HepG2 (cell line): ENCODE results near the gene PLCL2. TPM values are rescaled to one million over a fixed set of nuclear protein-coding genes. Genes with fewer than 3 reads are reported as not detected.

ENCODE experiments used
- ATAC-seq: fragments of 200-7000 bp; cut with Tn5 transposase; 3 replicates; pipeline ENCODE4 v1.9.1; 2020; ENCODE audit warnings: mild to moderate bottlenecking, moderate library complexity
- BruUV-seq: library from RNA; stranded (reverse); fragments of 400-500 nt; replicated peaks from 2 replicates; lab custom pipeline; 2021; lab: Mats Ljungman, UMichigan
- CTCF ChIA-PET: fragments of 300-600 bp; formaldehyde crosslinking; extraction: SDS; loops from one replicate; lab custom pipeline; 2021; ENCODE audit warnings: low total read pairs, inconsistent platforms, low intra/inter-chr PET ratio; lab: Yijun Ruan, JAX
- POLR2A ChIA-PET: fragments of 350-600 bp; sonication (Branson Sonifier 250); formaldehyde crosslinking; loops from one replicate; lab custom pipeline; 2020; ENCODE audit warnings: antibody characterized with exemption, inconsistent platforms; lab: Yijun Ruan, JAX
- DNase-seq: peaks from one replicate; pipeline ENCODE4 v3.0.0-alpha.2; 2015; ENCODE audit warnings: low spot score
- FAIRE-seq: peaks from 3 replicates; lab custom pipeline; 2011; peaks lifted over from hg19 to GRCh38; lab: Jason Lieb, UNC
- H2AFZ ChIP-seq: one replicate; pipeline ENCODE4 v1.6.1; 2011; ENCODE audit warnings: low read length, inconsistent platforms
- H3K27ac ChIP-seq: fragments of 300-600 bp; 3 replicates; pipeline ENCODE4 v1.8.0; 2011; ENCODE audit warnings: mixed run types, mild to moderate bottlenecking, mixed read lengths, low read length, inconsistent platforms; ENCODE audit not compliant: insufficient read depth; ENCODE audit errors: extremely low read length
- H3K27me3 ChIP-seq, 2 experiments: fragments of 200-600 bp in 1 of 2; 2 replicates in 1 of 2; 3 replicates in 1 of 2; pipeline versions ENCODE4 v1.6.0 to v1.8.0; 2011; ENCODE audit warnings: low read length in 2 of 2, mild to moderate bottlenecking in 2 of 2, moderate library complexity in 2 of 2, inconsistent platforms in 1 of 2; ENCODE audit not compliant: insufficient read depth in 2 of 2, control insufficient read depth in 1 of 2
- H3K36me3 ChIP-seq, 2 experiments: fragments of 200-600 bp in 1 of 2; replicated peaks in 1 of 2; 2 replicates in 1 of 2; 3 replicates in 1 of 2; pipeline versions ENCODE4 v1.5.1 to v1.8.0; 2011; ENCODE audit warnings: low read length in 2 of 2, inconsistent platforms in 1 of 2; ENCODE audit not compliant: insufficient read depth in 2 of 2, control insufficient read depth in 1 of 2
- H3K4me1 ChIP-seq: 2 replicates; pipeline ENCODE4 v1.5.1; 2012; ENCODE audit warnings: low read length, inconsistent platforms; ENCODE audit not compliant: insufficient read depth
- H3K4me2 ChIP-seq: 2 replicates; pipeline ENCODE4 v1.6.0; 2011; ENCODE audit warnings: low read depth, low read length, inconsistent platforms
- H3K4me3 ChIP-seq, 3 experiments: fragments of 200-600 bp in 1 of 3; sonication (generic), shearing (Covaris generic) in 1 of 3; replicated peaks in 1 of 3; 2 replicates each; pipeline ENCODE4 v1.5.1; 2011 to 2016; ENCODE audit warnings: low read length in 3 of 3, inconsistent platforms in 2 of 3, low read depth in 2 of 3, mild to moderate bottlenecking in 2 of 3, control low read depth in 1 of 3, mixed read lengths in 1 of 3; ENCODE audit not compliant: insufficient read depth in 1 of 3
- H3K79me2 ChIP-seq: one replicate; pipeline ENCODE4 v1.6.1; 2011; ENCODE audit warnings: low read length, inconsistent platforms; ENCODE audit not compliant: insufficient read depth
- H3K9ac ChIP-seq: 2 replicates; pipeline ENCODE4 v1.6.0; 2011; ENCODE audit warnings: mild to moderate bottlenecking, low read depth, low read length, inconsistent platforms; ENCODE audit not compliant: insufficient read depth
- H3K9me3 ChIP-seq: 2 replicates; pipeline ENCODE4 v1.5.1; 2012; ENCODE audit warnings: mild to moderate bottlenecking, low read length
- H4K20me1 ChIP-seq: 2 replicates; pipeline ENCODE4 v1.6.0; 2011; ENCODE audit warnings: inconsistent platforms, mild to moderate bottlenecking, low read length, moderate library complexity; ENCODE audit not compliant: insufficient read depth
- CENPT ChIP-seq: sonication (generic); formaldehyde crosslinking; IDR thresholded peaks from 2 replicates; pipeline ENCODE4 v1.8.0; 2022; ENCODE audit warnings: low read depth, mild to moderate bottlenecking, moderate library complexity, missing genetic modification reagents
- HNF4G ChIP-seq, 2 experiments: sonication (generic) in 1 of 2; formaldehyde crosslinking in 1 of 2; IDR thresholded peaks; 2 replicates each; pipeline versions ENCODE4 v1.4.0 to v1.6.1; 2011 to 2020; ENCODE audit warnings: borderline replicate concordance in 2 of 2, low read depth in 2 of 2, mild to moderate bottlenecking in 2 of 2, low read length in 1 of 2, missing genetic modification reagents in 1 of 2, moderate library complexity in 1 of 2
- KAT8 ChIP-seq: IDR thresholded peaks from 2 replicates; pipeline ENCODE4 v1.6.1; 2016; ENCODE audit warnings: missing genetic modification reagents, missing compliant biosample characterization
- RFX5 ChIP-seq: IDR thresholded peaks from 2 replicates; pipeline ENCODE4 v1.6.1; 2011; ENCODE audit warnings: low read depth, low read length, improper control_type of control experiment
- YEATS2 ChIP-seq: sonication (generic); formaldehyde crosslinking; IDR thresholded peaks from 2 replicates; pipeline ENCODE4 v1.4.0; 2020; ENCODE audit warnings: missing genetic modification reagents, borderline replicate concordance
- ZMYM4 ChIP-seq: sonication (generic); formaldehyde crosslinking; IDR thresholded peaks from 2 replicates; pipeline ENCODE4 v1.8.1; 2023; ENCODE audit warnings: mild to moderate bottlenecking, missing genetic modification reagents
- ZNF263 ChIP-seq: sonication (generic); formaldehyde crosslinking; IDR thresholded peaks from 2 replicates; pipeline ENCODE4 v1.4.0; 2020; ENCODE audit warnings: missing genetic modification reagents
- ZNF331 ChIP-seq: sonication (generic); formaldehyde crosslinking; IDR thresholded peaks from 2 replicates; pipeline ENCODE4 v1.4.0; 2020; ENCODE audit warnings: missing genetic modification reagents
- ZNF572 ChIP-seq: sonication (generic); formaldehyde crosslinking; IDR thresholded peaks from 2 replicates; pipeline ENCODE4 v1.5.1; 2020; ENCODE audit warnings: mild to moderate bottlenecking, missing genetic modification reagents
- ZNF703 ChIP-seq: sonication (generic); formaldehyde crosslinking; IDR thresholded peaks from 2 replicates; pipeline ENCODE4 v1.5.1; 2020; ENCODE audit warnings: missing genetic modification reagents, mild to moderate bottlenecking, moderate library complexity, borderline replicate concordance
- ZNF782 ChIP-seq: sonication (generic); formaldehyde crosslinking; IDR thresholded peaks from 2 replicates; pipeline ENCODE4 v1.4.0; 2020; ENCODE audit warnings: missing genetic modification reagents, mild to moderate bottlenecking, borderline replicate concordance
- ZNF879 ChIP-seq: sonication (generic); formaldehyde crosslinking; IDR thresholded peaks from 2 replicates; pipeline ENCODE4 v1.8.1; 2023; ENCODE audit warnings: missing genetic modification reagents
- ZSCAN21 ChIP-seq: sonication (generic); formaldehyde crosslinking; IDR thresholded peaks from 2 replicates; pipeline ENCODE4 v1.8.0; 2022; ENCODE audit warnings: mild to moderate bottlenecking, missing genetic modification reagents, moderate library complexity, borderline replicate concordance
- WGBS: methylation state at CpG from one replicate; pipeline ENCODE4 v1.1.6; 2017; ENCODE audit warnings: low lambda C conversion rate; 5-methylcytosine and 5-hydroxymethylcytosine counted together
- in situ Hi-C: cut with HindIII; loops from 2 replicates; pipeline ENCODE4 v1.10.0; 2017; ENCODE audit warnings: low pct_unique_long_range_greater_than_20kb; ENCODE audit not compliant: extremely low pct_ligation_motif_present
- intact Hi-C: fragments of 100-400 bp; cut with micrococcal nuclease; formaldehyde crosslinking; loops from one replicate; pipeline ENCODE4 v1.10.0; 2022; ENCODE audit not compliant: unreplicated experiment
- polyA plus RNA-seq, 8 experiments: library from polyadenylated mRNA; depleted of rRNA in 3 of 8; stranded (reverse) in 7 of 8; unstranded in 1 of 8; fragments of >200 nt; fragmentation: Illumina TruSeq in 4 of 8; extraction: Trizol in 4 of 8; gene quantifications; 2 replicates each; pipeline versions ENCODE4 v1.2.1 to v1.2.3, GENCODE V29; 2011 to 2016; ENCODE audit warnings: low read depth in 4 of 8, missing spikeins in 1 of 8, mixed read lengths in 1 of 8; ENCODE audit not compliant: insufficient read depth in 1 of 8
- total RNA-seq, 5 experiments: library from RNA; depleted of rRNA; stranded (reverse); fragments of >200 nt; fragmentation: Illumina TruSeq; extraction: Trizol; gene quantifications; 2 replicates each; pipeline ENCODE4 v1.2.3, GENCODE V29; 2016; ENCODE audit warnings: low read depth in 1 of 5
- TF ChIP-seq, protein P1 (sequence below): sonication (generic); formaldehyde crosslinking; IDR thresholded peaks from 2 replicates; pipeline ENCODE4 v1.4.0; 2020; ENCODE audit warnings: missing genetic modification reagents, mild to moderate bottlenecking, borderline replicate concordance
- TF ChIP-seq, protein P2 (sequence below): sonication (generic); formaldehyde crosslinking; IDR thresholded peaks from 2 replicates; pipeline ENCODE4 v1.5.0; 2020; ENCODE audit warnings: missing genetic modification reagents

The PLCL2 gene
- total and polyA plus RNA-seq, 2 of the 13 experiments (the other 11 are each of a cell fraction or from before 2014, with no cell fraction given) = not detected

GRCh38 chr3:16875876-16876550, 8.7 kb upstream of the PLCL2 start:
- Histone ChIP-seq H3K36me3 (no peaks in the 10 kb centered on the region), H3K9ac (no peak overlapping the region), H4K20me1 (no peaks in the 10 kb centered on the region), H3K4me1 (no peaks in the 10 kb centered on the region), H3K4me2 (no peak overlapping the region), H3K27ac (no peak overlapping the region), H3K27me3 (no peaks in the 10 kb centered on the region), H2AFZ (no peak overlapping the region), H3K79me2 (no peaks in the 10 kb centered on the region), H3K4me3 (no peak overlapping the region), H3K9me3 (no peaks in the 10 kb centered on the region)
- FAIRE-seq = no peak
- no TSS peak for BruUV-seq
- TF ChIP-seq KAT8 = no peak
- ChIA-PET CTCF (no interaction called here), POLR2A (no interaction called here)
- DNase-seq = no peak
- 13% methylated on average over 3 of the region's 3 CpGs for WGBS
- no peak for ATAC-seq
- in situ Hi-C loops = no loop called here
- intact Hi-C loops = no loop called here

DNA sequence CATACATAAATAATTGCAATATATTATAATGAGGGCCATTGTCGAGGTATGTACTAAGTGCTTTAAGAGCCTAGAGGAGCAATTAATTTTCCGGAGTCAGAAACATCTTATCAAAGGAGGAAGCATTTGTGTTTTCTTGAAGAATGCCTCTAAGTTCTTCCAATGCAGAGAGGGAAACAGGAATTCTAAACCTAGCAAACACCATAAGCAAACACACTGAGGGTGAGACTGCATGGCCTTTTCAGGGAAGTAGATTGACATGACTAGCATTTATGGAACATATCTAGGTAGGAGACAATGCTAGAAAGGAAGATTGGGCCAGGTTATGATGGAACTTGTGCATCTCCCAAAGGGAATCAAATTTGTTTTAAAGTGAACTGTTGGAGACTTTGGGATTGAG, 7.2 kb upstream of the PLCL2 start:
- in situ Hi-C loops = no loop called here
- no peaks in the 10 kb centered on the region for H3K79me2 ChIP-seq
- H2AFZ ChIP-seq = no peak overlapping the region
- H3K4me2 ChIP-seq = no peak overlapping the region
- ATAC-seq (no peak), FAIRE-seq (no peak), DNase-seq (no peak)
- H3K36me3 ChIP-seq = no peaks in the 10 kb centered on the region
- intact Hi-C loops = no loop called here
- CTCF ChIA-PET = no interaction called here
- H4K20me1 ChIP-seq = no peaks in the 10 kb centered on the region
- POLR2A ChIA-PET = no interaction called here
- no peak overlapping the region for H3K9ac ChIP-seq
- no peaks in the 10 kb centered on the region for H3K27me3 ChIP-seq
- H3K4me1 ChIP-seq = no peaks in the 10 kb centered on the region
- no peak overlapping the region for H3K4me3 ChIP-seq
- BruUV-seq = no TSS peak
- no peaks in the 10 kb centered on the region for H3K9me3 ChIP-seq
- 0% methylated on average over 2 of the region's 2 CpGs for WGBS
- no peak overlapping the region for H3K27ac ChIP-seq
- TF ChIP-seq ZNF263 (CRISPR knock-in tag) (no peak), CENPT (no peak), ZNF703 (CRISPR knock-in tag) (no peak), YEATS2 (CRISPR knock-in tag) (no peak), ZSCAN21 (CRISPR knock-in tag) (no peak), ZMYM4 (CRISPR knock-in tag) (no peak), RFX5 (no peak), ZNF331 (CRISPR knock-in tag) (no peak), ZNF572 (no peak), HNF4G (IDR thresholded peaks at IDR 0.05; ENCODE audit: borderline replicate concordance, low read depth, low read length) (no peak), HNF4G (CRISPR knock-in tag; IDR thresholded peaks at IDR 0.05; ENCODE audit: borderline replicate concordance, low read depth) (no peak), ZNF782 (CRISPR knock-in tag) (no peak), ZNF879 (CRISPR knock-in tag) (no peak)
- TF ChIP-seq, protein P1, sequence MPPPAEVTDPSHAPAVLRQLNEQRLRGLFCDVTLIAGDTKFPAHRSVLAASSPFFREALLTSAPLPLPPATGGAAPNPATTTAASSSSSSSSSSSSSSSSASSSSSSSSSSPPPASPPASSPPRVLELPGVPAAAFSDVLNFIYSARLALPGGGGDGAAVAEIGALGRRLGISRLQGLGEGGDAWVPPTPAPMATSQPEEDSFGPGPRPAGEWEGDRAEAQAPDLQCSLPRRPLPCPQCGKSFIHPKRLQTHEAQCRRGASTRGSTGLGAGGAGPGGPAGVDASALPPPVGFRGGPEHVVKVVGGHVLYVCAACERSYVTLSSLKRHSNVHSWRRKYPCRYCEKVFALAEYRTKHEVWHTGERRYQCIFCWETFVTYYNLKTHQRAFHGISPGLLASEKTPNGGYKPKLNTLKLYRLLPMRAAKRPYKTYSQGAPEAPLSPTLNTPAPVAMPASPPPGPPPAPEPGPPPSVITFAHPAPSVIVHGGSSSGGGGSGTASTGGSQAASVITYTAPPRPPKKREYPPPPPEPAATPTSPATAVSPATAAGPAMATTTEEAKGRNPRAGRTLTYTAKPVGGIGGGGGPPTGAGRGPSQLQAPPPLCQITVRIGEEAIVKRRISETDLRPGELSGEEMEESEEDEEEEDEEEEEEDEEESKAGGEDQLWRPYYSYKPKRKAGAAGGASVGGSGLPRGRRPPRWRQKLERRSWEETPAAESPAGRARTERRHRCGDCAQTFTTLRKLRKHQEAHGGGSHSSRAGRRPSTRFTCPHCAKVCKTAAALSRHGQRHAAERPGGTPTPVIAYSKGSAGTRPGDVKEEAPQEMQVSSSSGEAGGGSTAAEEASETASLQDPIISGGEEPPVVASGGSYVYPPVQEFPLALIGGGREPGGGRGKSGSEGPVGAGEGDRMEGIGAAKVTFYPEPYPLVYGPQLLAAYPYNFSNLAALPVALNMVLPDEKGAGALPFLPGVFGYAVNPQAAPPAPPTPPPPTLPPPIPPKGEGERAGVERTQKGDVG (CRISPR knock-in tag) = no peak
- TF ChIP-seq, protein P2, sequence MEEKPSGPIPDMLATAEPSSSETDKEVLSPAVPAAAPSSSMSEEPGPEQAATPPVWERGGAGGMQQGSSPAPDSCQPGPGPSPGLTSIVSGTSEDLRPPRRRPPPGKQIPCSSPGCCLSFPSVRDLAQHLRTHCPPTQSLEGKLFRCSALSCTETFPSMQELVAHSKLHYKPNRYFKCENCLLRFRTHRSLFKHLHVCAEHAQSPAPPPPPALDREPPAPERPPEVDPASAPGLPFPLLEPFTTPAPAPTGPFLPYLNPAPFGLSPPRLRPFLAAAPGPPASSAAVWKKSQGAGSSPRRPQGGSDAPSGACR (CRISPR knock-in tag) = no peak
